SW 1271 (cell line): ENCODE measurements around the gene CNBP.

ENCODE experiments used
- DNase-seq, 2 experiments: peaks; one replicate each; lab custom pipeline; 2025; lab: John Stamatoyannopoulos, UW

The CNBP gene

DNA sequence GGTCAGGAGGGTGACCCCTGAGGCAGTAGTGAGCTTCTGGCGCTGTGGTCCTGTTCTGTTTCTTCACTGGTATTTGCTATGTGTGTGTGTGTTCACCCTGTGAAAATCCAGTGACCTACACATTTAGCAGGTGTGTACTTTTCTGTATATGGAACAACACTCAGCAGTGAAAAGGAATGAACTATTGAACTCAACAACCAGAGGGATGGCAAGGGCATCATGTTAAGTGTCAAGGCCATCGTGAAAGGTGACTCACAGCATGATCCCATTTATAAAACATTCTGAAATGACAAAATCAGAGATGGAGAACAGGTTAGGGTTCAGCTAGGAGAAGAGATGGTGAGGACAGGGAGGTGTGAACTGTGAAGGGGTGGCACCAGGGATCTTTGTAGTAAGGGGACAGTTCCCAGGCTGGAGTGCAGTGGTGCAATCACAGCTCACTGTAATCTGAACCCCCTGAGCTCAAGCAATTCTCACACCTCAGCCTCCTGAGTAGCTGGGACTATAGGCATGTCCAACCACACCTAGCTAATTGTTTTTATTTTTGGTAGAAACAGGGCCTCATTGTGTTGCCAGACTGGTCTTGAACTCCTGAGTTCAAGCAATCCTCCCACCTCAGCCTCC, 52.1 kb downstream of the CNBP start:
- no peak for DNase-seq

DNA sequence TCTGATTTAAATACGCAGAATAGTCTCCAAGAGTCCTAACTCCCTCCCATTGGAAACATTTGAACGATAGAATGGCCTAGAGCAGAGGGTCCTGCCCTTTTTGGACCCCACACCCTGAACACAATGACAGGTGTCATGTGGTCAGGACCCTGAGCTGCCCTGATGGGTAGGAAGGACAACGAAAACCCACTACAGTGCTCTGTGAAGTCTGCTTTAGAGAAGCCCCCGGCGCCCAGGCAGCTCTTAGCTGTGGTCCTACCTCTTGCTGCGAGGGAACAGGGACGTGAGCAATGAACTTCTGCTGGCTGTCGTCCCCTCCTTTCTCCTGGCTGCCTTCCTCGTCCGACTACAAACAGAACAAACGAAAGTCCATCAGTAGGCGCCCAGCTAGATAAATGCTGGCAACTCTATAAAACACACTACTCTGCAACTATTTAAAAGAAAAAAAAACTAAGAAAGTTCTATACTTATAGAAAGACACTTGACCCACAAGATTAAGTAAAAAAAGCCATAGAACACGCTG, 53.3 kb downstream of the CNBP start:
- no peak for DNase-seq

GRCh38 chr3:129128357-129129155, 55.1 kb downstream of the CNBP start:
- no peak for DNase-seq

- no peak for DNase-seq
These were observed 56.9 kb downstream of the CNBP start for GRCh38 chr3:129126726-129127280.

DNA sequence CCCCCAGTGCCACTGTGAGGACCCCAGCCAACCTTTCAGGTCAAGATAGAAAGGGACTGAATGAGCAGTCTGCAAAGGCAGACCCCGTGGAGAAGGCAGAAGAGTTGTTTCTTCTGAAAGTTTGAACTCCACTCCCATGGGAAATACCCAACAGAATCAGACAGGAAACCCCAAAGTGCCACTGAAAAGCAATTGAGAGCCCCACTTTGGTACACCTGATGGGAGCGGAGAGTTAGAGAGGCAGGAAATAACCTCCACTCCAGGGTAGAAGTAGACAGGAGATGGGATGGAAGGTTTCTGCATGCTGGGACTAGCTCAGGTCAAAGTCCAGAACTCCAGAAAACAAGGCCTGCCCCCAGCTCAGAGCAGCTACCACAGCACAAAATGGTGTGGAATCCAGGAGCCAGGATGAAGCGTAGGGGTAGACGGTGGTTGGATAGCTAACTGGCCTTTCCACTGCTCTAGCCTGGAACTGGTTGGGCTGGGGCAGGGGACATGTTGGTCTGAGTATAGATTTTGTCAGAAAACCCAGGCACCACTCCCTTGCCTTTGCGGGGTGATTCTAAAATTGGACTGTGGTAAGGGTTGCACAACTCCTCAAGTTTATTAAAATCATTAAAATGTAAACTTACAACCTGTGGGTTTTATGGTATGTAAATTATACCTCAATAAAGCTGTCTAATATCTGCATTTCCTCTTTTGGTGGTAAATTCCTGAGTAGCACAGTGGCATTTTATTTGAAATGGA, 60.2 kb downstream of the CNBP start:
- no peak for DNase-seq

- no peak for DNase-seq
These were observed 61.2 kb downstream of the CNBP start for GRCh38 chr3:129122412-129123011.

- peak; percentile 62 to 79 for DNase-seq
These were observed 61.8 kb downstream of the CNBP start, which contains the start of gene RAB43 for GRCh38 chr3:129121792-129122411. Gene RAB43, minus strand, starts transcription at chr3:129121804. Its CDS starts 315 bp downstream, at chr3:129121489.

- DNase-seq, result peak in 1 of 2 experiments; percentile 56
These were observed 62.5 kb downstream of the CNBP start for GRCh38 chr3:129121016-129121791.

GRCh38 chr3:129120254-129121004, 63.3 kb downstream of the CNBP start:
- DNase-seq, result peak; percentile 63 to 92

DNA sequence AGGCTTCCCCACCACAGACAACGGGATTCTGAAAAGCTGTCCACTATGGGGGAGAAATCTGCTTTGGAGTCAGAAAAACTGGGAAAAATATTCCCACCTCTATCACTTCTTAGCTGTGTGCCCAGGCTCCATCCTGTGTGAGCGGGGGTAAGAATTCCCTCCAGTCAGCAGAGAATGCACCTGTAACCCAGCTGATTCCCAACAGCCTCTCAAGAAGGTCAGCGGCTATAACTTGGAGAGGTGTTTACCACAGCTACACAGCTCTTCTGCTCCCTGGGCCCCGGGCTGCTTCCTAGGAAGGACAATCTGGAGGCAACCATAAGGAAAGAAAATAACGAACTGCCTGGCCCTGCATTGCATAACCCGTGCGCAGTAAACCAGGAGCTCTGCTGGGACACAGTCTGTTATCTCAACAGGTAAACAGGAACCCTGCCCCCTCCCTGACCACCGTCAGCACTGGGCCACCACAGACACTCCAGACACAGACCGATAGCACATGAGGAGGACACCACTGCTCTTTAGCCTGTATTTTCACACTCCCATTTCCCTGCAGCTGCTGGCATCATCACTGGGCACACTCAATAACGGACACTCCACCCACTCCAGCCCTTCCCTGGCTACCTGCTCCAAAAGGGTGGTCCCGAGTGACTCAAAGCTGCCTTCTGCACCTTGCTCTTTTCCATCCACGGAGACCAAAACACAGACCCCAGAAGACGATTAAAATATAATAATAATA, 64.2 kb downstream of the CNBP start:
- DNase-seq, result no peak

GRCh38 chr3:129118745-129119144, 65.0 kb downstream of the CNBP start:
- DNase-seq, result no peak
